HG03280 (cell line): Measurements from ENCODE around the gene EVC2.
A peak's percentile ranks its signal among the peaks of the same experiment; 100 is the strongest.
"Not testable (repeated sequence)": the region's sequence is repeated elsewhere in the genome, so short reads cannot be mapped to it uniquely, and the experiment has no call there.

ENCODE experiments used
- ATAC-seq: cut with Tn5 transposase; IDR thresholded peaks from one replicate; pipeline ENCODE4 v1.9.1; 2021; ENCODE audit warnings: mild to moderate bottlenecking, moderate library complexity; ENCODE audit not compliant: unreplicated experiment

EVC2 gene

GRCh38 chr4:5742968-5743367, 34.6 kb upstream of the EVC2 start:
- ATAC-seq: no peak

DNA sequence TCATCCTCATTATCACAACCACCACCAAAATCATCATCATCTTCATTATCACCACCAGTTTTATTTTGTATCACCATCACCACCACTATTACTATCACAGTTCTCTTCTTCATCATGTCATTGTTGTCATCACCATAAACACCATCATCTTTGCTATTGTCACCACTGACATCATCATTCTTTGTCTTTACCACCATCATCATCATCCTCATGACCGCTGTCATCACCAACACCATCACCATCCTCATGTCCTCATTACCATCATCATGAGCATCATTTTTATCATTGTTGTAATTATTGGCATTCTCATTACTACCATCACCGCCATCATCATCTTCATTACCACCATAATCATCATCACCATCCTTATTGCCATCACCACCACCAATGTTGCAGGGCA, 34.0 kb upstream of the EVC2 start:
- ATAC-seq: no peak

DNA sequence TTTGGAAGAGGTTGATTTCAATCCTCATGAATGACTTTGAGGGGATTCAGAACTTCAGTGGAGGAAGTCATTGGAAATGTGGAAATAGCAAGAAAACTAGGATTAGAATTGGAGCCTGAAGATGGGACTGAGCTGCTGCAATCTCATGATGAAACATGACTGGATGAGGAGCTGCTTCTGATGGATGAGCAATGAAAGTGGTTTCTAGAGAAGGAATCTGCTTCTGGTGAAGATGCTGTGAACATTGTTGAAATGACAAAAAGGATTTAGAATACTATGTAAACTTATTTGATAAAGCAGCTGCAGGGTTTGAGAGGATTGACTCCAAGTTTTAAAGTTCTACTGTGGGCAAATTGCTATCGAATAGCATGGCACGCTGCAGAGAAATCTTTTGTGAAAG, 29.7 kb upstream of the EVC2 start:
- no peak for ATAC-seq

- ATAC-seq: no peak
Observed at GRCh38 chr4:5735463-5735862, 27.1 kb upstream of the EVC2 start.

DNA sequence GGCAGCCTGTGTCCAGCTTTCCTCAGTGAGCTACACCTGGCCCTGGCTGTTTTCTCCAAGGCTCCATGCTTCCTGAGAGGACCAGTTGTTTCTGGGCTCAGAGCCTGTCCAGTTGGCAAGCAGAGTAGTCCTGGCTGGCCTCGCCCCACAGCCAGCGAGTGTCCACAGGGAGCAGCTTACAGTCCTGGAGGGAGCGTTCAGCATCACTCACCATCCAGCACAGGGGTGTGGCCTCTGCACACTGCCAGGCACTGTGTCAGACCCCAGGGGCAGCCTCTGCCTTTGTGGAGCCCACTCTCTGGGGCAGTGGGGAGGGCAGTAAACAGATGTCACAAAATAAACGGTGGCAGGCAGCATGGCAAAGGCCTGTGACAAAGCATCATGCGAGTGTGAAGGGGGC, 26.5 kb upstream of the EVC2 start:
- no peak for ATAC-seq

DNA sequence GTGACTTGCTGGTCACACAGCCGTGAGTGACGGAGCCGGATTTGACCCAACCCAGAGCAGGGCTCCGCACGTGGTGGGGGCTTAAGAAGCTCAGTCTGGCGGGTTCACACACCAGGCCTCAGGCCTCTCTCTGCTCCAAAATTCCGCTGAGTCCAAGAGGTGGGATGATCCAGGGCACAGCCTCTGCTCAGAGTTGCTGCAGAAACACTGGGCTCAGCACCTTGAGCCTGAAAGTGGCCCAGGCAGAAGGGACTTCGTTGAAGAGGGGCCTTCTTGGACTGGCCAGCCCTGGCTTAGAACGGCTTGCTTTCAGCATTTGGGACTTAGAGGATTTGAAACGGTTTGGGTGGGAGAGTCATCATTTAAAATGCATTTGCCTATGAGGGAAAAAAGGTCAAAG, 23.8 kb upstream of the EVC2 start:
- no peak for ATAC-seq

DNA sequence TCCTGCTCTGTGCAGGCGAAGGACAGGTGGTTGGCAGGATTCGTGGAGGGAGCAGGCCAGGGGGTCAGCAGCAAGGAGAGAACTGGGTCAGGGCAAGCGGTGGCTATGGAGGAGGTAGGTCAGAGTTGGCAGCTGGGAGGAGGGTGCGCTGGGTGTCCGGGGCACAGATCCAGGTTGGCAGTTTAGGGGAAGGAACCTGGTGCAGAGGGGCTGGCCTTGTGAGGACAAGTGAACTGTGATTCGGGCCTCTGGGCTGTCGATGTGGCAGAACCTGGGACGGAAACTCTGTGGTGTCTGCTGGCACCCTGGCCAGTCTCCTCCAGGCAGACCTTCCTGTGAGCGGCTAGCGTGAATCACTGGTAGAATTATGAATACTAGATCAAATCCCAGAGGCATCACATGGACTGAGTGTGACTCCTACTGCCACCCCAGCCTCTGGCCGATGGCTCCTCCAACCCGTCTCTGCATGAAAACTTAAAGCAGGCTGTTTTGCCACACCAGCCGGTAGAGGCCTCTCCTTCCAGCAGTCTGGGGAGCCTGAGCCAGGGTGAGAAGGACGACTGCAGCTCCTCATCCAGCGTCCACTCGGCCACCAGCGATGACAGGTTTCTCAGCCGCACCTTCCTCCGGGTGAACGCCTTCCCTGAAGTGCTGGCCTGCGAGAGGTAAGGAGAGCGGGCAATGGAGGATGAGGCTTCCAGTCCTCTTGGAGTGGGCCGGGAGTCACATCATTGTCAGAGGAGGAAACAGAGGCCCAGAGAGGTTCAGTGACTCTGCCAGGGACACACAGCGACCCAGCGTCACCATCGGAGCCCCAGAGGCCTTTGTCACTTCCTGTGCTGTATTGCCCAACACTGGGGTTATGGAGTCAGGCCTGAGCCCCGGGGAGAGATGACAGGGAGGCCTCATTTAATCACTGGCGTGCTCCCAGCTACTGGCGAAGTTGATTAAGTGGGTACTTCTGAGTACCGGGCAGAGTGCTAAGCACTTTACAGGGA, 22.9 kb upstream of the EVC2 start:
- no peak for ATAC-seq

GRCh38 chr4:5730436-5730835, 22.1 kb upstream of the EVC2 start:
- no peak for ATAC-seq

- ATAC-seq: not testable (repeated sequence)
Observed at GRCh38 chr4:5728412-5728811, 20.1 kb upstream of the EVC2 start.

DNA sequence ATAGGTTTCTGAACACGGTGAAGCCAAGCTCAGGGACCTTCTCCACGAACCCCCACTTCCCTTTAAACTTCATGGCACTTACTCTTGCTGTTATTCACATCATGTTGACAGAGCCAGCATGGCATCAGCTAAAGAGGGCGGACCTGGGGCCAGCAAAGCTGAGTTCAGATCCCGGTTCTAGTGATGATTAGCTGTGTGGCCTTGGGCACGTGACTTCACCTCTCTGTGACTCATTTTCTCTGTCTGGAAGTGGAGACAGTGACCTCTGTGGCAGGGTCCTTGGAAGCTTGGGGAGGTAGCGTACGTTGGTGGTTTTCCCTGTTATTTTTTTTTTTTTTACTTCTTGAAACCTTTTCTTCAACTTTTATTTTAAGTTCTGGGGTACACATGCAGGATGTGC, 16.0 kb upstream of the EVC2 start:
- no peak for ATAC-seq

DNA sequence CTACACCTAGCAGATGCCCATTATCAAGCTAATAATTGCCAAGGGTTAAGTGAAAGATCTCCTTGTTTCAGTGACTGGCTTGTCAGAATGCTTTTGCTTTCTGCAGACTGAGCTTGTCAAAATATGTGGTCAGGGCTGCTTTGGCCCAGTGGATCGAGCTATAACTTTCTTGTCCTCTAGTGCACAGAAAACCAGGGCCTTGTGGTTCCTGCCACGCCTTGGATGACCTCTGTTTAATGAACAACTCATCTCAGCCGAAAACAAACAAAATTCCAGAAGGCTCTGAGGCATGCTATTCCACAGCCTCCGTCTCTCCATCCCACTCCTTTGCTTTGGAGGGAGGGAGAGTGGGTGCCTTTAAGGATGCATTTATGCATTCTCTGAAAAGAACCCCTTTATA, 14.0 kb upstream of the EVC2 start:
- ATAC-seq: no peak

- no peak for ATAC-seq
Observed at GRCh38 chr4:5721923-5722322, 13.6 kb upstream of the EVC2 start.

- ATAC-seq: no peak
Observed at GRCh38 chr4:5720980-5721379, 12.6 kb upstream of the EVC2 start.

GRCh38 chr4:5720157-5720850, 11.9 kb upstream of the EVC2 start:
- ATAC-seq: no peak

GRCh38 chr4:5719350-5720055, 11.1 kb upstream of the EVC2 start:
- peak; percentile 73 for ATAC-seq

GRCh38 chr4:5718411-5718810, 10.1 kb upstream of the EVC2 start:
- ATAC-seq: no peak

DNA sequence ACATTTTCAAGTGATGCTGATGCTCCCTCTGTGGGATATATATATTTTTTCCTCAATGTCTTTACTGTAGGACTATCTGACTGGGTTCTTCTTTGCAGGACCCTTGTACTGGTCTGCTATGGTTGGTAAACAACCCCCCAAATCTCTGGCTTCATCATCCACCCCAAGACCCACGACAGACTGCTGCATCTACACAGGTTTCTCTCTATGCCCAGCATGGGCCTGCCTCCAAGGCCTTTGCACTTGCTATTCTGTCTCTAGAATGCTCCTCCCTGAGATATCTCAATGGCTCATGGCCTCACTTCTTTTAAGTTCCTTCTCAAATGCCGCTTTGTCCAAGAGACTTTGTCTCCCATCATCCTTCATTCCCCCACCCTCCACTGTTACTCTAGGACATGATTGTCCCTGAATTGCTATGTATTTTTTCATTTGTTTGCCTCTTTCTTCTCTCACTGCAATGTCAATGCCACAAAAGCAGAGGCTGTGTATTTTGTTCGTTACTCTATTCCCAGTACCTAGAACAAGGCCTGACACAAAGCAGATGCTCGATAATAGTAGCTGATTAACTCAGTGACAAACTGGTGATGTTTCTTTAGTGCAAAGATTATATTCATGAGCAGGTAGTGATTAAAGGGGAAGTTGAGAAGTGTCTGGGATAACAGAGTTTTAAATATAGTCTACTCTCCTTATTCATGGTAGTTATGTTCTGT, 9.2 kb upstream of the EVC2 start:
- no peak for ATAC-seq

GRCh38 chr4:5716391-5716790, 8.0 kb upstream of the EVC2 start:
- no peak for ATAC-seq

DNA sequence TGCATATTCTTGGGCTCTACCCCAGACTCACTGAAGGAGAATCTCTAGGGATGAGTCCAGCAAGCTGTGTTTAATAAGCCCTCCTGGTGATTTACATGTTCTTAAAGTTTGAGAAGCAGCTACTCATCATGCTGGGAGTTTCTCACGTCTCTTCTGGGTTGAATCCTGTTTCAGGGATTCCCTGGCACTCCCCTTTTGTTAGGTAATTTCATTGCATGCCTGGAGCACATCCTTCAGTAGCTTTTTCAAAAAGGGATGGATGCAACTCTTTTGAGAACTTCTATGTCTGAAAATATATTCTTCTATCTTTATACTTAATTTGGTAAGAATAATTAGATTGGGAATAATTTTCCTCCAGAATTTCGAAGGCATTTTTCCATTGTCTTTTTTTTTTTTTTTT, 7.0 kb upstream of the EVC2 start:
- ATAC-seq: no peak

- no peak for ATAC-seq
Observed at GRCh38 chr4:5713861-5714260, 5.5 kb upstream of the EVC2 start.

GRCh38 chr4:5712931-5713330, 4.6 kb upstream of the EVC2 start:
- ATAC-seq: no peak
